Measurements from ENCODE around the gene MRPS16.

Gene MRPS16

DNA sequence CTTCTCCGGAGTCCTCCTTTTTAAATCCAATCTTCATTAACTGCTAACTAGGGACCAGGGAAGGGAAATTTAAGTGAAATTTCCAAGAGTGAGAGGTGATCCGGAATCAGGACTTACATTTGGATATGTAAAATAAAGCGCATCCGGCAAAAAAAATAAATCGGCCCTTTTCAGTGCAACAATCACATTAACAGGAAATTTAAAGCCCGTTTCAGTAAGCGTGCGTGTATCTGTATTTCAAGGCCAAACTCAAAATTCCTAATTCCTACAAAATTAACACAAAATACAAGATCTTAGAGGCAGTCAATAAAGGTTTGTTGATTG lies 6.2 kb downstream of the MRPS16 start:
- peak; percentile 17 for DNase-seq
- Histone ChIP-seq H3K27me3 (replicated peaks; ENCODE audit: insufficient read depth, low read length) (no peaks in the 10 kb centered on the region), H3K79me2 (ENCODE audit: low read length) (peaks cover 71% of the 10 kb centered on the region), H3K4me2 (ENCODE audit: low read depth, low read length) (peak overlapping the region; percentile 83), H3K4me3 (ENCODE audit: low read length) (peak overlapping the region; percentile 88), H2AFZ (ENCODE audit: low read length) (peak overlapping the region; percentile 53; the same call in 1 of the 2 replicates), H3K9me3 (replicated peaks; ENCODE audit: insufficient read depth, low read length) (no peaks in the 10 kb centered on the region), H3K9ac (ENCODE audit: low read length) (peak overlapping the region; percentile 95), H3F3A (ENCODE audit: insufficient read depth, low read length) (peaks cover 35% of the 10 kb centered on the region), H3K4me1 (ENCODE audit: low read length) (peaks cover 28% of the 10 kb centered on the region), H3K36me3 (replicated peaks; ENCODE audit: insufficient read depth, low read length) (peaks cover 18% of the 10 kb centered on the region), H3K9me2 (replicated peaks; ENCODE audit: insufficient read depth, low read length) (no peaks in the 10 kb centered on the region), H3K27ac (ENCODE audit: low read length) (peak overlapping the region; percentile 94; the same call in 1 of the 2 replicates), H4K20me1 (ENCODE audit: insufficient read depth, low read length) (0 out of 2 replicates have a peak, but pooled peaks cover 9% of the 10 kb centered on the region)
- TF ChIP-seq EZH2phosphoT487 (IDR thresholded peaks at IDR 0.05; ENCODE audit: low read length) (no peak), EZH2 (optimal IDR thresholded peaks at IDR 0.05; ENCODE audit: low read depth, low read length) (no peak)
- TF ChIP-seq, protein P1, sequence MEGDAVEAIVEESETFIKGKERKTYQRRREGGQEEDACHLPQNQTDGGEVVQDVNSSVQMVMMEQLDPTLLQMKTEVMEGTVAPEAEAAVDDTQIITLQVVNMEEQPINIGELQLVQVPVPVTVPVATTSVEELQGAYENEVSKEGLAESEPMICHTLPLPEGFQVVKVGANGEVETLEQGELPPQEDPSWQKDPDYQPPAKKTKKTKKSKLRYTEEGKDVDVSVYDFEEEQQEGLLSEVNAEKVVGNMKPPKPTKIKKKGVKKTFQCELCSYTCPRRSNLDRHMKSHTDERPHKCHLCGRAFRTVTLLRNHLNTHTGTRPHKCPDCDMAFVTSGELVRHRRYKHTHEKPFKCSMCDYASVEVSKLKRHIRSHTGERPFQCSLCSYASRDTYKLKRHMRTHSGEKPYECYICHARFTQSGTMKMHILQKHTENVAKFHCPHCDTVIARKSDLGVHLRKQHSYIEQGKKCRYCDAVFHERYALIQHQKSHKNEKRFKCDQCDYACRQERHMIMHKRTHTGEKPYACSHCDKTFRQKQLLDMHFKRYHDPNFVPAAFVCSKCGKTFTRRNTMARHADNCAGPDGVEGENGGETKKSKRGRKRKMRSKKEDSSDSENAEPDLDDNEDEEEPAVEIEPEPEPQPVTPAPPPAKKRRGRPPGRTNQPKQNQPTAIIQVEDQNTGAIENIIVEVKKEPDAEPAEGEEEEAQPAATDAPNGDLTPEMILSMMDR (IDR thresholded peaks at IDR 0.05; ENCODE audit: low read length), result no peak

DNA sequence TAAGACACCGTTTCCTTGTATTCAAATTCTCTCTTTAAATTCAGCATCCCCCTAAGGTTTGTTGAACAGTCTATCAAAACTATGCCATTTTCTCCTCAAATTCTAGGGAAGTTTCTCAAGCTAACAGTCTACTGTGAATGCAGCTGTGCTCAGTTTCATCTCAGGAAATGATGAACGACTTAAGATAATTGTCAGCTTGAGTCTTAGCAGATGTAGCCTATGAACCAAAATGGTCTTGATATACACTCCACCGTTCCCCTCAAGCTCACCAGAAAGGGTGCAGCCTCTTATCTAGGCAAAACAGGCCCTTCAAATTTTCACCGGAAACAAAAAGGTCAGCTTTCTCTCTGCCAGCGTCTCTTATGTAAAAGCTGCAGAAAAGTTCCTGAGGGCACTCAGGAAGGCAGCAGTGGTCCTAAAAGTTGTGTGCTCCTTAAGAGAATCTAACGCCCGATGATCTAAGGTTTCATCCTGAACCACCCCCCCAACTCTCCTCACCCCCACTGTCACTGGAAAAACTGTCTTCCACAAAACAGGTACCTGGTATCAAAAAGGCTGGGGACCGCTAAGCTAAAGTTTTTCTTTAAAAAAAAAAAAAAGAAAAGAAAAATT lies 7.5 kb downstream of the MRPS16 start:
- Histone ChIP-seq H3F3A (ENCODE audit: insufficient read depth, low read length) (peaks cover 31% of the 10 kb centered on the region), H3K27ac (ENCODE audit: low read length) (no peak overlapping the region), H3K4me2 (ENCODE audit: low read depth, low read length) (peak overlapping the region; percentile 83), H3K36me3 (replicated peaks; ENCODE audit: insufficient read depth, low read length) (peaks cover 18% of the 10 kb centered on the region), H3K9me2 (replicated peaks; ENCODE audit: insufficient read depth, low read length) (no peaks in the 10 kb centered on the region), H3K9me3 (replicated peaks; ENCODE audit: insufficient read depth, low read length) (no peaks in the 10 kb centered on the region), H3K4me3 (ENCODE audit: low read length) (peak overlapping the region; percentile 88; the same call in 1 of the 2 replicates), H3K9ac (ENCODE audit: low read length) (peak overlapping the region; percentile 95; the same call in 1 of the 2 replicates), H3K4me1 (ENCODE audit: low read length) (peaks cover 25% of the 10 kb centered on the region), H4K20me1 (ENCODE audit: insufficient read depth, low read length) (0 out of 2 replicates have a peak, but pooled peaks cover 9% of the 10 kb centered on the region), H3K27me3 (replicated peaks; ENCODE audit: insufficient read depth, low read length) (no peaks in the 10 kb centered on the region), H3K79me2 (ENCODE audit: low read length) (peaks cover 68% of the 10 kb centered on the region), H2AFZ (ENCODE audit: low read length) (no peak overlapping the region)
- DNase-seq, result peak; percentile 21
- TF ChIP-seq EZH2 (optimal IDR thresholded peaks at IDR 0.05; ENCODE audit: low read depth, low read length), result no peak
- TF ChIP-seq, protein P1 (IDR thresholded peaks at IDR 0.05; ENCODE audit: low read length), result no peak
- TF ChIP-seq EZH2phosphoT487 (IDR thresholded peaks at IDR 0.05; ENCODE audit: low read length), result no peak

DNA sequence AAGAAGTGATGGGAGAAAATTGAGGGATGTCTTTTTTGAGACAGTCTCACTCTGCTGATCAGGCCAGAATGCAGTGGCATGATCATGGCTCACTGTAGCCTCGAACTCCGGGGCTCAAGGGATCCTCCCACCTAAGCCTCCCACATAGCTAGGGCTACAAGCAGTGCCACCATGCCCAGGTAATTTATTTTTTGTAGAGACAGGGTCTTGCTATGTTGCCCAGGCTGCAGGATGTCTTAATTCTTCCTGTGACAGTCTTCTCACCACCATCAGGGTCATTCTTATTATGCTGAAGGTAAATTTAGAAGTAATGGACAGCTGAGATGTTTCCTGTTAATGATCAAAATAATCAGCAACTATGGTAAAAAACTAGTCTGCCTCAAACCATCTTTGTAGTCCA lies 12.5 kb downstream of the MRPS16 start:
- peaks cover 48% of the 10 kb centered on the region for H3K79me2 ChIP-seq (ENCODE audit: low read length)
- no peaks in the 10 kb centered on the region for H3K27me3 ChIP-seq (replicated peaks; ENCODE audit: insufficient read depth, low read length)
- no peak overlapping the region for H3K4me2 ChIP-seq (ENCODE audit: low read depth, low read length)
- DNase-seq, result no peak
- H3K4me3 ChIP-seq (ENCODE audit: low read length), result no peak overlapping the region
- H3K27ac ChIP-seq (ENCODE audit: low read length), result no peak overlapping the region
- H3K9me2 ChIP-seq (replicated peaks; ENCODE audit: insufficient read depth, low read length), result no peaks in the 10 kb centered on the region
- no peak for TF ChIP-seq EZH2phosphoT487 (IDR thresholded peaks at IDR 0.05; ENCODE audit: low read length)
- no peak for TF ChIP-seq EZH2 (optimal IDR thresholded peaks at IDR 0.05; ENCODE audit: low read depth, low read length)
- TF ChIP-seq, protein P1 (IDR thresholded peaks at IDR 0.05; ENCODE audit: low read length), result no peak
- H3K4me1 ChIP-seq (ENCODE audit: low read length), result peaks cover 13% of the 10 kb centered on the region
- H3K9me3 ChIP-seq (replicated peaks; ENCODE audit: insufficient read depth, low read length), result no peaks in the 10 kb centered on the region
- 0 out of 2 replicates have a peak, but pooled peaks cover 9% of the 10 kb centered on the region for H4K20me1 ChIP-seq (ENCODE audit: insufficient read depth, low read length)
- H3K36me3 ChIP-seq (replicated peaks; ENCODE audit: insufficient read depth, low read length), result peaks cover 18% of the 10 kb centered on the region
- peaks cover 5% of the 10 kb centered on the region; the same call in 1 of the 2 replicates for H3F3A ChIP-seq (ENCODE audit: insufficient read depth, low read length)
- H3K9ac ChIP-seq (ENCODE audit: low read length), result no peak overlapping the region
- no peak overlapping the region for H2AFZ ChIP-seq (ENCODE audit: low read length)

All from MM.1S (cell line).